Measurements from ENCODE around the gene ZNG1F.
"Not testable (repeated sequence)": the region's sequence is repeated elsewhere in the genome, so short reads cannot be mapped to it uniquely, and the experiment has no call there.

Gene ZNG1F

DNA sequence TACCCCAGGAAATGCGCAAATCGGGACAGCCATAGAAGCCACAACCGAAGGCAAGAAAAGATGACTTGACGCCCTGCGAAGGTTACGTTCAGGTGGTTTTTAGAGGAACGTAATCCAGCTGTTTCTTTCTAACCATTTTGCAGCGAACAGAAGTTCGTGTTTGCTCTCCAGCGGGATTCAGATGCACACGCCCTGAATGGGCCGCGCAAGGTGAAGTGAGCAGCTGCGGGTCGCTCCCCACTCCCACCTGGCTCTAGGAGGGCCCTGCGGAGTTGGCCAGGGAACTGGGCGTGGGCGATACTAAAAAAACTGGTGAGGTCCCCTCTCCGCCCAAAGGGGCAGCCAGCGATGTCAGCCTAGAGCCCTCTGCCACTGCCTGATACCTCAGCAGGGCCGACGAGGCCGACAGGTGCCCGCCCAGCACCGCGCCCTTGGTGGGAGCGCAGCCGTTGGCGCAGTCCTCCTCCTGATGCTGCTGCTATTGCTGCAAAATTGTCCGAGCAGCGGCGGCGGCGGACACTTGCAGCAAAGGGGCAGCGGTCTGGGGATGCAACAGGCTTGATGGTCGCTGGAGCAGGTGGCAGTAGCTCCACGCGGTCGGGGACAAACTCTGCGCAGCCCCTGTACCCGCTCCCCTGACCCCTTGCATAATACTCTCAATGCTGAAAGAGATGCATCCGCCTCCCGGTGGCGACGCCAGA is 62.2 kb downstream of the ZNG1F start:
- H3K4me1 ChIP-seq (ENCODE audit: control insufficient read depth, low read length); H4K20me1 ChIP-seq (ENCODE audit: control insufficient read depth, insufficient read depth, low read depth, low read length); H3K79me2 ChIP-seq (ENCODE audit: control insufficient read depth, low read length); H3K4me2 ChIP-seq (ENCODE audit: low read length); H3F3A ChIP-seq (ENCODE audit: control insufficient read depth, insufficient read depth); H3K9me2 ChIP-seq (replicated peaks; ENCODE audit: control insufficient read depth, low read length); H3K27ac ChIP-seq (ENCODE audit: low read depth, low read length); H3K36me3 ChIP-seq (ENCODE audit: control insufficient read depth, low read length); H3K27me3 ChIP-seq (ENCODE audit: control insufficient read depth, low read length); H3K9me3 ChIP-seq (ENCODE audit: control insufficient read depth, insufficient read depth, low read length); H3K4me3 ChIP-seq (ENCODE audit: low read length): not testable (repeated sequence)

GRCh38 chr9:41125936-41126335 is 63.2 kb downstream of the ZNG1F start:
- H3K9me3 ChIP-seq (ENCODE audit: control insufficient read depth, insufficient read depth, low read length); H4K20me1 ChIP-seq (ENCODE audit: control insufficient read depth, insufficient read depth, low read depth, low read length); H3K27me3 ChIP-seq (ENCODE audit: control insufficient read depth, low read length); H3K4me3 ChIP-seq (ENCODE audit: low read length); H3K36me3 ChIP-seq (ENCODE audit: control insufficient read depth, low read length); H3K4me1 ChIP-seq (ENCODE audit: control insufficient read depth, low read length); H3K79me2 ChIP-seq (ENCODE audit: control insufficient read depth, low read length); H3K9me2 ChIP-seq (replicated peaks; ENCODE audit: control insufficient read depth, low read length); H3F3A ChIP-seq (ENCODE audit: control insufficient read depth, insufficient read depth); H3K4me2 ChIP-seq (ENCODE audit: low read length); H3K27ac ChIP-seq (ENCODE audit: low read depth, low read length): not testable (repeated sequence)

DNA sequence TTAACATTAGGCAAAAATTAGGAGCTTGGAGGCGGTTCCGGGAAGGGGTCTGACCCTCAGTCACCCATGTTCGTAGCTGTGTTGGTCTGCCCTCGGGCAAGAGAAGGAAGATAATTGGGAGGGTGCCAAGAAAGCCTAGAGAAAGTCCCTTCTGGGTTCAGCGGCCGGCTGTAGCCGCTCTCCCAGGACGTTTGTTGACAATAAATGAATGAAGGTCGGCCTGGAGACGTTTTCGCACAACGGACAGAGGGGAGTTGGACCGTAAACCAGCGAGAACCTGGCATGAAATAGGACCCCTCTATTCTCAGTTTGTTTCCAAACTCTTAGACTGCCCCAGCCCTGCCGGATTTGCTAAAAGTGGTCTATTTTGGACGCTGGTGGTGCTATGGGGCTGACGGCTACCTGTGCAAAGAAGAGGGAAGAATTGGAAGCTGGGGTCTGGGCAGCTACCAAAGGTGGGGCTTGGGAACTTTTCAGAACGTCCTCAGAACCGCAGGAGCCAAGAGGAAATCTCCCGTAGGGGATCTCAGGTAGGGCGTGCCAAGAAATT is 63.9 kb downstream of the ZNG1F start:
- not testable (repeated sequence) for H3K4me2 ChIP-seq (ENCODE audit: low read length); H3K36me3 ChIP-seq (ENCODE audit: control insufficient read depth, low read length); H3K4me1 ChIP-seq (ENCODE audit: control insufficient read depth, low read length); H3K79me2 ChIP-seq (ENCODE audit: control insufficient read depth, low read length); H3F3A ChIP-seq (ENCODE audit: control insufficient read depth, insufficient read depth); H3K4me3 ChIP-seq (ENCODE audit: low read length); H4K20me1 ChIP-seq (ENCODE audit: control insufficient read depth, insufficient read depth, low read depth, low read length); H3K9me3 ChIP-seq (ENCODE audit: control insufficient read depth, insufficient read depth, low read length); H3K27me3 ChIP-seq (ENCODE audit: control insufficient read depth, low read length); H3K9me2 ChIP-seq (replicated peaks; ENCODE audit: control insufficient read depth, low read length); H3K27ac ChIP-seq (ENCODE audit: low read depth, low read length)

DNA sequence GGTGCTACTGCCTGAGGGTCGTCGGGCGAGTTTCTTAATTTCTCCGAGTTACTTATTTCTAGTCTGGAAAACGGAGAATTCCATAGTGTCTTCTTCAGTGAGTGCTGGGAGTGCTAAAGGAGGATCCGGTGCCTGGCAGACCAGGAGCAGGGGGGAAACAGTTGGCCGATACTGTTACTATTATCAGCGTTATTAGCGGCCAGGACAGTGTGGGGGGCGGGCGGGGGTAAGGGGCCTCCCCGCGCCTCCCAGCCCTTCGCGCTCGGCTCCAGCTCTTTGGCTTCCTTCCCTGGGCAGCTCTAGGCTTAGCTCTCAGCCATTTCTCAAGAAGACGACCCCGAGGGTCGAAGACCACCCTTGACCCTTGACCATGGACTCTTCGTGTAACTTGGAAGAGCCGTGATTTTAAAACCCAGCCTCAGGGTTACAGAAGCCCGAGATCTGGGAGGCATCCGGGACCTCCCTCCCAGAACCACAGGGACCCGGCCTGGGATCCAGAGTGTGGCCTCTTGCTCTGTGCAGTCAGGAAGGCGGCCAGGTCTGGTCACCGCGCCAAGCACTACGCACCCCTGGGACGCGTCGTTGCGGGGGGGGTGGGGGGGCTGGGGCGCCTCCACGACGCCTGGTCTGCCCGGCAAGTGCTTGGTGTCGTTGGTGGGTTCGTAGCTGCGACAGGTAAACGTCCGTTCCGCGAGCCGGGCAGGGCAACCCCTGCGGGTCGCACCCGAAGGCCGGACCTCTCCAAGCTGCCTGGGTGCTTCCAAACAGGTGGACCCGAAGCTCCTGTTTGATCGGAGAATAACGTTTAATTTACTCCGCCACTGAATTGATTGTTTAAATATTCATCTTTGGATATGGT is 64.6 kb downstream of the ZNG1F start:
- not testable (repeated sequence) for H3K79me2 ChIP-seq (ENCODE audit: control insufficient read depth, low read length); H3K4me3 ChIP-seq (ENCODE audit: low read length); H3K9me2 ChIP-seq (replicated peaks; ENCODE audit: control insufficient read depth, low read length); H3K36me3 ChIP-seq (ENCODE audit: control insufficient read depth, low read length); H4K20me1 ChIP-seq (ENCODE audit: control insufficient read depth, insufficient read depth, low read depth, low read length); H3K4me2 ChIP-seq (ENCODE audit: low read length); H3K27ac ChIP-seq (ENCODE audit: low read depth, low read length); H3K27me3 ChIP-seq (ENCODE audit: control insufficient read depth, low read length); H3K9me3 ChIP-seq (ENCODE audit: control insufficient read depth, insufficient read depth, low read length); H3F3A ChIP-seq (ENCODE audit: control insufficient read depth, insufficient read depth); H3K4me1 ChIP-seq (ENCODE audit: control insufficient read depth, low read length)

DNA sequence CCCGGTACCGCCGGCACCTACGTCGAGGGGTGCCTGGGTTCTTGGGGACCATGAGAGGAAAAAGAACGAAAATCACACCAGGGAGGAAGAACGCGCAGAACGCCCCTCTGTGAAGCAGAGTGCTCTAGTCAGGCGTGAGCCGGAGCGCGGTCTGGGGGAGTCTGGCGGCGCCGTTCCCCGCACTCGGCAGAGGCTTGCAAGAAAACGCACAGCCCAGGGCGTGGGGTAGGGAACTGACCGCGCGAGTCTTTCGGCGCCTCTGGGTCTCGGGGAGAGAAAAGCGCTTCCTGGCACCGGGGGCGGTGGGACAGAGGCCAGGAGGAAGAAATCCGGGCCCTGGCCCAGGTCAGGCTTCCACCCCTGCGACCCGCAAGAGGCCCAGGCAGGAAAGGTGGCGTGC is 65.3 kb downstream of the ZNG1F start:
- H3K36me3 ChIP-seq (ENCODE audit: control insufficient read depth, low read length); H3K27me3 ChIP-seq (ENCODE audit: control insufficient read depth, low read length); H3K79me2 ChIP-seq (ENCODE audit: control insufficient read depth, low read length); H3K27ac ChIP-seq (ENCODE audit: low read depth, low read length); H3K4me3 ChIP-seq (ENCODE audit: low read length); H4K20me1 ChIP-seq (ENCODE audit: control insufficient read depth, insufficient read depth, low read depth, low read length); H3F3A ChIP-seq (ENCODE audit: control insufficient read depth, insufficient read depth); H3K4me2 ChIP-seq (ENCODE audit: low read length); H3K9me3 ChIP-seq (ENCODE audit: control insufficient read depth, insufficient read depth, low read length); H3K9me2 ChIP-seq (replicated peaks; ENCODE audit: control insufficient read depth, low read length); H3K4me1 ChIP-seq (ENCODE audit: control insufficient read depth, low read length): not testable (repeated sequence)

- H3K4me1 ChIP-seq (ENCODE audit: control insufficient read depth, low read length); H3K27ac ChIP-seq (ENCODE audit: low read depth, low read length); H3K9me3 ChIP-seq (ENCODE audit: control insufficient read depth, insufficient read depth, low read length); H3K4me3 ChIP-seq (ENCODE audit: low read length); H3K27me3 ChIP-seq (ENCODE audit: control insufficient read depth, low read length); H3F3A ChIP-seq (ENCODE audit: control insufficient read depth, insufficient read depth); H4K20me1 ChIP-seq (ENCODE audit: control insufficient read depth, insufficient read depth, low read depth, low read length); H3K36me3 ChIP-seq (ENCODE audit: control insufficient read depth, low read length); H3K9me2 ChIP-seq (replicated peaks; ENCODE audit: control insufficient read depth, low read length); H3K4me2 ChIP-seq (ENCODE audit: low read length); H3K79me2 ChIP-seq (ENCODE audit: control insufficient read depth, low read length): not testable (repeated sequence)
Observed at GRCh38 chr9:41123396-41123795, 65.7 kb downstream of the ZNG1F start.

GRCh38 chr9:41120696-41121095 is 68.4 kb downstream of the ZNG1F start:
- not testable (repeated sequence) for H4K20me1 ChIP-seq (ENCODE audit: control insufficient read depth, insufficient read depth, low read depth, low read length); H3K9me2 ChIP-seq (replicated peaks; ENCODE audit: control insufficient read depth, low read length); H3K79me2 ChIP-seq (ENCODE audit: control insufficient read depth, low read length); H3K4me1 ChIP-seq (ENCODE audit: control insufficient read depth, low read length); H3K36me3 ChIP-seq (ENCODE audit: control insufficient read depth, low read length); H3K9me3 ChIP-seq (ENCODE audit: control insufficient read depth, insufficient read depth, low read length); H3K4me2 ChIP-seq (ENCODE audit: low read length); H3K27ac ChIP-seq (ENCODE audit: low read depth, low read length); H3K27me3 ChIP-seq (ENCODE audit: control insufficient read depth, low read length); H3K4me3 ChIP-seq (ENCODE audit: low read length); H3F3A ChIP-seq (ENCODE audit: control insufficient read depth, insufficient read depth)

- not testable (repeated sequence) for H3K27me3 ChIP-seq (ENCODE audit: control insufficient read depth, low read length); H3K4me1 ChIP-seq (ENCODE audit: control insufficient read depth, low read length); H3K27ac ChIP-seq (ENCODE audit: low read depth, low read length); H3K9me2 ChIP-seq (replicated peaks; ENCODE audit: control insufficient read depth, low read length); H3K79me2 ChIP-seq (ENCODE audit: control insufficient read depth, low read length); H3K4me2 ChIP-seq (ENCODE audit: low read length); H3F3A ChIP-seq (ENCODE audit: control insufficient read depth, insufficient read depth); H4K20me1 ChIP-seq (ENCODE audit: control insufficient read depth, insufficient read depth, low read depth, low read length); H3K4me3 ChIP-seq (ENCODE audit: low read length); H3K36me3 ChIP-seq (ENCODE audit: control insufficient read depth, low read length); H3K9me3 ChIP-seq (ENCODE audit: control insufficient read depth, insufficient read depth, low read length)
Observed at GRCh38 chr9:41119719-41120118, 69.4 kb downstream of the ZNG1F start.

Measured in DOHH2 (cell line).